T-cell (primary cell): ENCODE data around the gene HLA-DMB. TPM values are rescaled to one million over a fixed set of nuclear protein-coding genes. Genes with fewer than 3 reads are reported as not detected.

Source experiments
- ATAC-seq, 4 experiments: fragments of 200-7000 bp in 3 of 4; fragments of 150-1000 bp in 1 of 4; cut with Tn5 transposase; replicated peaks in 1 of 4; 1 replicate in 3 of 4; 2 replicates in 1 of 4; pipeline ENCODE4 v1.10.0; 2021; ENCODE audit warnings: moderate library complexity in 3 of 4, mild to moderate bottlenecking in 2 of 4, moderate number of reproducible peaks in 1 of 4
- CTCF ChIA-PET, 2 donors: fragments of 300-600 bp; sonication (Branson Sonifier 250); formaldehyde crosslinking; loops; one replicate each; lab custom pipeline; 2022; ENCODE audit warnings: antibody characterized with exemption in 2 of 2; lab: Charles Lee
- POLR2A ChIA-PET, 2 donors: fragments of 300-600 bp; sonication (Branson Sonifier 250); formaldehyde crosslinking; loops; one replicate each; lab custom pipeline; 2022; ENCODE audit warnings: antibody characterized with exemption in 2 of 2; lab: Charles Lee
- DNase-seq, 35 experiments: peaks; one replicate each; pipeline versions ENCODE4 v3.0.0 to v3.0.0-alpha.2; 2013 to 2023
- H3K27ac ChIP-seq: one replicate; pipeline ENCODE4 v1.5.1; 2013; ENCODE audit warnings: low read length
- H3K27me3 ChIP-seq, 2 experiments: replicated peaks in 1 of 2; 1 replicate in 1 of 2; 2 replicates in 1 of 2; pipeline versions ENCODE4 v1.6.1 to v1.7.0; 2013; ENCODE audit warnings: low read length in 1 of 2, mixed read lengths in 1 of 2; ENCODE audit not compliant: control insufficient read depth in 2 of 2, insufficient read depth in 2 of 2; ENCODE audit errors: extremely low read depth in 1 of 2
- H3K36me3 ChIP-seq, 2 donors: 1 replicate in 1 of 2; 2 replicates in 1 of 2; pipeline versions ENCODE4 v1.6.1 to v1.7.0; 2013; ENCODE audit warnings: low read length in 1 of 2; ENCODE audit not compliant: control insufficient read depth in 2 of 2, insufficient read depth in 1 of 2; ENCODE audit errors: extremely low read depth in 1 of 2
- H3K4me1 ChIP-seq, 2 experiments: 1 replicate in 1 of 2; 2 replicates in 1 of 2; pipeline versions ENCODE4 v1.6.1 to v1.7.0; 2013; ENCODE audit warnings: low read length in 2 of 2, mixed read lengths in 1 of 2; ENCODE audit not compliant: insufficient read depth in 2 of 2, control insufficient read depth in 1 of 2; ENCODE audit errors: extremely low read depth in 1 of 2
- H3K4me3 ChIP-seq, 2 donors: 1 replicate in 1 of 2; 2 replicates in 1 of 2; pipeline versions ENCODE4 v1.5.1 to v1.7.0; 2013; ENCODE audit warnings: mild to moderate bottlenecking in 2 of 2, low read length in 1 of 2, moderate library complexity in 1 of 2; ENCODE audit not compliant: control insufficient read depth in 1 of 2; ENCODE audit errors: extremely low read depth in 1 of 2
- H3K9me3 ChIP-seq: 2 replicates; pipeline ENCODE4 v1.7.0; 2013
- H3K27ac Mint-ChIP-seq, 2 donors: one replicate each; pipeline ENCODE4 v1.8.0; 2020 to 2021; ENCODE audit warnings: mild to moderate bottlenecking in 2 of 2, mixed read lengths in 2 of 2
- H3K27me3 Mint-ChIP-seq, 2 donors: one replicate each; pipeline ENCODE4 v1.8.0; 2021 to 2022; ENCODE audit warnings: mixed read lengths in 2 of 2
- H3K36me3 Mint-ChIP-seq: one replicate; pipeline ENCODE4 v1.8.0; 2021; ENCODE audit warnings: mixed read lengths
- H3K4me1 Mint-ChIP-seq, 3 donors: one replicate each; pipeline ENCODE4 v1.8.0; 2020 to 2022; ENCODE audit warnings: mixed read lengths in 3 of 3, mild to moderate bottlenecking in 1 of 3
- H3K4me3 Mint-ChIP-seq, 3 donors: one replicate each; pipeline ENCODE4 v1.8.0; 2020 to 2022; ENCODE audit warnings: mild to moderate bottlenecking in 3 of 3, mixed read lengths in 3 of 3, moderate library complexity in 3 of 3
- H3K9me3 Mint-ChIP-seq, 3 donors: one replicate each; pipeline ENCODE4 v1.8.0; 2020 to 2022; ENCODE audit warnings: mixed read lengths in 3 of 3
- WGBS: methylation state at CpG from one replicate; pipeline ENCODE4 v1.1.5; 2013; ENCODE audit warnings: missing lambda C conversion rate; ENCODE audit not compliant: insufficient coverage; 5-methylcytosine and 5-hydroxymethylcytosine counted together
- total RNA-seq, 35 experiments: library from RNA in 6 of 35; stranded (reverse) in 6 of 35; fragments of 120-200 nt in 1 of 35; gene quantifications; one replicate each; pipeline versions ENCODE4 v1.2.1 to v1.2.4 and lab custom pipeline; 2013 to 2026

Gene HLA-DMB
- total RNA-seq (10 to 100 TPM in 3 of 5 donors, 1 to 10 TPM in 2; 8.8 to 30.6 (median 10.6) TPM), total RNA-seq (lab: John Stamatoyannopoulos, UW) (0.57 to 38.8 (median 5.2) reads per million in 29 experiments)
- 19.2 TPM for total RNA-seq (2013)

DNA sequence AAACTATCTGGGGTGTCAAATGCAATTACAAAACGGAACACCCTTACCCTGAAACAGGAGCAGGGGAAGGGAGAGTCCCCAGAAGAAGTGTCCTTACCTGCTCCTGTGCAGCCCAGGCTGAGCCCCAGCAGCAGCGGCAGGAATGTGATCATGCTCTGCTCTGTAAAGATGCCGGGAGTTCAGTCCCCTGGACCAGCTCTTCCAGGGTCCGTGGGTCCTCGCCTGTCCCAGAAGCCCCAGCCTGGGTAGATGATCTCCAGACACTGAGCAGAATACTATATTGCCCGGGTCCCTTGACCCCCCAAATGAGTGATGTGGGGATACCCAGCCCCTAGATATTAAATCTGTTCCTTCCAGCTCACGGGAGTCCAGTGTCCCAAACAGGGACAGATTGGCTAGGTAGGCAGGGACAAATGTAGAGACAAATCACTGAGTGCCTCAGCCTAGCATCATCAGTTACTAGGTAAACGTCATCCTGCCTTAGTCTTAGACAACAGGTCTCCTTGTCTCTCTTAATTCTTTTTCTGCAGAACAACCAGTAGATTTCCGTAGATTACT lies at the start of gene HLA-DMB:
TSS of gene HLA-DMB (minus strand) at position 373 of the 558 bp plus-strand sequence. CDS start at position 152, 221 bp downstream.
- H3K27me3 ChIP-seq: no peaks in the 10 kb centered on the region
- POLR2A ChIA-PET: interaction anchor here (1.1 to 2.0 kb wide), 6 partner anchors 12 to 43 kb away, joined by 3 to 36 read pairs (median 6); partner anchors contain the start of genes BRD2 (in 1 of the 2) and HLA-DMA (in 1 of the 2)
- peak within 1 kb of the TSS; percentile 93 for H3K27ac ChIP-seq
- WGBS: 11% methylated on average over 5 of the region's 9 CpGs
- Mint-ChIP-seq H3K4me3 (peak within 1 kb of the TSS; percentile 76 to 90 (median 88)), H3K9me3 (no peaks in the 10 kb centered on the region), H3K27me3 (no peaks in the 10 kb centered on the region), H3K4me1 (peaks cover 57 to 72% (median 59%) of the 10 kb centered on the region in 3 donors), H3K36me3 (peaks cover 24% of the 10 kb centered on the region), H3K27ac (peak within 1 kb of the TSS; percentile 97 to 98)
- peaks cover 52 to 60% of the 10 kb centered on the region in 2 experiments for H3K4me1 ChIP-seq
- H3K4me3 ChIP-seq: peak within 1 kb of the TSS; percentile 69 to 94
- H3K9me3 ChIP-seq: no peaks in the 10 kb centered on the region
- ATAC-seq: peak; percentile 85 to 90 (median 87)
- CTCF ChIA-PET: interaction anchor here in 1 of 2 donors (0.5 to 3.6 kb wide), 12 partner anchors 8 to 153 kb away, joined by 3 to 80 read pairs (median 4); partner anchors contain the start of genes BRD2, HLA-DMA and TAP2
- peak in 33 of 35 experiments; percentile 19 to 89 (median 42) for DNase-seq
- peaks cover 0 to 11% of the 10 kb centered on the region in 2 donors for H3K36me3 ChIP-seq

DNA sequence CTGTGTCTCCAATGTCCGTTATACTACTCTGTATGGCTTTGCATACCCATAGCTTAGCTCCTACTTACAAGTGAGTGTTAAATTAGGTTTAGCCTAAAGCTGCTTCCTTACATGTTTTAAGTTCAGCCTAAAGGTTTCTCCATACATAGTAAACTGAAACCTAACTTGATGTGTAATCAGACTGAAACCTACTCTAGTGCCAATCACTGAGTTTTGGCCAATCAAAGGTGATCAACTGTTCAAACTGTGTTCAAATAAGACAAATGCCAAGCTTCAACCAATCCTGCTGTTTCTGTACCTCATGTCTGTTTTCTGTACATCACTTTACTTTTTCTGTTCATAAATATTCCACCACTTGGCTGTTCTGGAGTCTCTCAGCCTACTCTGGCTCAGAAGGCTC lies 48.5 kb upstream of the HLA-DMB start:
- ChIA-PET POLR2A (no interaction called here), CTCF (interaction anchor here in 1 of 2 donors (1.4 kb wide), 2 partner anchors 36 to 56 kb away, joined by 4 to 7 read pairs; partner anchors contain the start of gene HLA-DMA)
- ATAC-seq (no peak), DNase-seq (no peak)
- Histone ChIP-seq H3K4me3 (no peak overlapping the region), H3K36me3 (no peaks in the 10 kb centered on the region), H3K9me3 (no peaks in the 10 kb centered on the region), H3K4me1 (peaks cover 0 to 5% of the 10 kb centered on the region in 2 experiments), H3K27me3 (peaks cover 0 to 2% of the 10 kb centered on the region in 2 experiments), H3K27ac (no peak overlapping the region)
- Mint-ChIP-seq H3K4me1 (peaks cover 4 to 8% (median 6%) of the 10 kb centered on the region in 3 donors), H3K9me3 (no peaks in the 10 kb centered on the region), H3K27me3 (no peaks in the 10 kb centered on the region), H3K27ac (no peak overlapping the region), H3K36me3 (no peaks in the 10 kb centered on the region), H3K4me3 (no peak overlapping the region)
- no CpG with 5 or more reads among the region's 1 CpG for WGBS

DNA sequence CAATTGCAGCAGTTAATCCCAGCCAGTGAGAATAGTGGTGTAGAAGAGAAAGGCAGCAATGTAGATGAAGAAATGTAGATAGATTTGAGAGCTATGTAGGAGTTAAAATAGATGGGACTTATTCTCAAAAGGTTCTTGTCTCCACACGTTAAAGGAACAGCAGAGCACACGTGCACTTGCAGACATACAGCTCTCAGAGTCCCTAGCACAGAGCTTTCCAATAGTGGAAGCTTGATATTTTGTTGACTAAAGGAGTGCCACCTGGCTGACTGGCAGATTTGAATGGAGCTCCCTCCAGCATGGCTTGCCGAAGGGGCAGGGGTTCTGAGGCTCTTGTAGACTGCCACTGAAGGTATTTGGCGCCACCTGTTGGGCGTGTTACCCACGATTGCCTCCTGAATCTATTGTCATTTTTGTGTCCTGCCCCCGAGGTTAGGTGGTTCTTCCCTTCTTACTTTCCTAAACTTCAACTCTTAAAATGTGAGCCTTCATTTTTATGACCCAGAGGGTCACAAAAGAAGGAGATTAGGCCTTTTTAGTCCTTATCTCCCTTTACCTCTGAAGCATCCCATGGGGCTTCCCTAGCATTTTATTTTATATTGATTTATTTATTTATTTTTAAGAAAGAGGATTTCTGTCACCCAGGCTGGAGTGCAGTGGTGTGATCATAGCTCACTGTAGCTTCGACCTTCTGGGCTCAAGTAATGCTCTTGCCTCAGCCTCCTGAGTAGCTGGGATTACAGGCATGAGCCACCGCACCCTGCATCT lies 44.0 kb upstream of the HLA-DMB start:
- no peak overlapping the region for H3K4me3 ChIP-seq
- Mint-ChIP-seq H3K27ac (peak overlapping the region; percentile 50 to 83), H3K36me3 (peaks cover 11% of the 10 kb centered on the region), H3K27me3 (no peaks in the 10 kb centered on the region), H3K9me3 (no peaks in the 10 kb centered on the region), H3K4me1 (peaks cover 23 to 35% (median 26%) of the 10 kb centered on the region in 3 donors), H3K4me3 (no peak overlapping the region)
- DNase-seq (peak; percentile 70 to 95 (median 88)), ATAC-seq (peak; percentile 76 to 88 (median 86))
- H3K9me3 ChIP-seq: no peaks in the 10 kb centered on the region
- peaks cover 2 to 19% of the 10 kb centered on the region in 2 donors for H3K36me3 ChIP-seq
- H3K27ac ChIP-seq: no peak overlapping the region
- H3K4me1 ChIP-seq: peaks cover 0 to 9% of the 10 kb centered on the region in 2 experiments
- ChIA-PET CTCF (interaction anchor here (0.6 to 6.0 kb wide), 49 partner anchors 8 to 158 kb away, joined by 3 to 124 read pairs (median 5); partner anchors contain the start of genes HLA-DMA (in 2 of the 2), PSMB9 (in 2 of the 2), TAP1 (in 2 of the 2) and BRD2 (in 1 of the 2)), POLR2A (interaction anchor here (0.5 to 2.5 kb wide), 11 partner anchors 10 to 1252 kb away, joined by 3 to 17 read pairs (median 4); partner anchors contain the start of genes BRD2 (in 1 of the 2) and HMGA1 (in 1 of the 2))
- WGBS: 14% methylated on average over 7 of the region's 9 CpGs
- no peaks in the 10 kb centered on the region for H3K27me3 ChIP-seq

DNA sequence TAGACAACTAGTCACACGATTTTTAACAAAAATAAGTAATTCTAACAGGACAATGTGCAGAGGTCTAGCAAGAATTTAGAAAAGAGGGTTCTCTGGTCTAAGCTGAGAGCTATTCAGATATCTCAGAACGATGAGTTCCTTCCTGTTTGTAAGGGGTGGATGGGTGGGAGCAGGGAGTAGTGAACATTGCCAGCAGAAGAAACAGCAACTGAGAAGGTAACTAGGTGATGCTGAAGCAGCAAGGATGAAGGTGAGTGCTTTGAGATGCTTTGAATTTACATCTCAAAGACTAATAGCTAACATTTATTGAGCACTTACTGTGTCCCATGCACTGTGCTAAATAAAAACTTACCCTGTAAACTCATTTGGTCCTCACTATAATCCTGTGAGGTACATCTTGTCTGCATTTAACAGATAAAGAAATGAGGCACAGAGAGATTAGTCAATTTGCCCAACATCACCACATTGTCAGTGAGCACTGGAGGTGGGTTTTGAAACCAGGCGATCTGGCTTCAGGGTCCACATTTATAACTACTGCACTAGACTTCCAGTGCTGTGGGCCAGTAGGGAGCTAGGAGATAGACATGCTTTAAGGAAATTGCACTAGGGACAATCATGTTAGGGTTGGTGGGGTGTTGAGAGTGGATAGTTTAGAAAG lies 43.3 kb upstream of the HLA-DMB start:
- no peak overlapping the region for H3K4me3 ChIP-seq
- 33% methylated on average over 1 of the region's 3 CpGs for WGBS
- DNase-seq (no peak), ATAC-seq (peak; percentile 2 to 28 (median 16))
- Mint-ChIP-seq H3K4me1 (peaks cover 27 to 39% (median 29%) of the 10 kb centered on the region in 3 donors), H3K9me3 (no peaks in the 10 kb centered on the region), H3K4me3 (no peak overlapping the region), H3K27ac (peak overlapping the region; percentile 50 to 83), H3K27me3 (no peaks in the 10 kb centered on the region), H3K36me3 (peaks cover 17% of the 10 kb centered on the region)
- H3K27me3 ChIP-seq: no peaks in the 10 kb centered on the region
- POLR2A ChIA-PET: interaction anchor here (0.5 to 2.5 kb wide), 9 partner anchors 11 to 146 kb away, joined by 3 to 17 read pairs (median 5); partner anchors contain the start of gene BRD2 (in 1 of the 2)
- CTCF ChIA-PET: interaction anchor here (0.6 to 6.0 kb wide), 50 partner anchors 7 to 158 kb away, joined by 3 to 124 read pairs (median 4); partner anchors contain the start of genes HLA-DMA (in 2 of the 2), PSMB9 (in 2 of the 2), TAP1 (in 2 of the 2) and BRD2 (in 1 of the 2)
- peaks cover 2 to 26% of the 10 kb centered on the region in 2 donors for H3K36me3 ChIP-seq
- no peak overlapping the region for H3K27ac ChIP-seq
- H3K9me3 ChIP-seq: no peaks in the 10 kb centered on the region
- H3K4me1 ChIP-seq: peaks cover 0 to 9% of the 10 kb centered on the region in 2 experiments

DNA sequence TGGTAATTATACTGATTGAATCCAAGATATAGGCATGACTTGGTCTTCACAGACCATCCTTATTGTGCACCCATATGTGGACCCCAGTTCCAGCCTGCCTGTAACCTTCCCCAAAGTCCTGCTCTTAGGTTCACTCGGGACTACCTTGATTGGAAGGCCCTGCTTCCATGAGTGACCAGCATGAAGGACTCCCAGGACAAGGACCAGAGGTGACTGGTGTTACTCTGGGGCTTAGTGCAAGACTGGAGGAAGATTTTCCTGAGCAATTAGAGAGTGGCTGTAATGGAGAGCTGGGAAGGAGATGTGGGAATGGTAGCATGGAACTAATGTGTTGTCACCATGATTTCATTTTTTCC lies 42.6 kb upstream of the HLA-DMB start:
- ATAC-seq (no peak), DNase-seq (no peak)
- no peak overlapping the region for H3K27ac ChIP-seq
- H3K9me3 Mint-ChIP-seq: no peaks in the 10 kb centered on the region
- POLR2A ChIA-PET: interaction anchor here in 1 of 2 donors (0.6 to 2.5 kb wide), 4 partner anchors 12 to 145 kb away, joined by 3 to 17 read pairs (median 4); no protein-coding TSS in a partner anchor
- H3K9me3 ChIP-seq: no peaks in the 10 kb centered on the region
- peak overlapping the region; percentile 50 to 83 for H3K27ac Mint-ChIP-seq
- 100% methylated on average over 1 of the region's 1 CpG for WGBS
- peaks cover 23% of the 10 kb centered on the region for H3K36me3 Mint-ChIP-seq
- H3K4me1 ChIP-seq: peaks cover 0 to 12% of the 10 kb centered on the region in 2 experiments
- H3K27me3 Mint-ChIP-seq: no peaks in the 10 kb centered on the region
- CTCF ChIA-PET: interaction anchor here (0.9 to 6.0 kb wide), 14 partner anchors 8 to 138 kb away, joined by 3 to 124 read pairs (median 14); partner anchors contain the start of genes HLA-DMA (in 2 of the 2), BRD2 (in 1 of the 2) and HLA-DMB (in 1 of the 2)
- no peaks in the 10 kb centered on the region for H3K27me3 ChIP-seq
- peaks cover 27 to 44% (median 35%) of the 10 kb centered on the region in 3 donors for H3K4me1 Mint-ChIP-seq
- H3K36me3 ChIP-seq: peaks cover 2 to 33% of the 10 kb centered on the region in 2 donors
- H3K4me3 Mint-ChIP-seq: no peak overlapping the region
- H3K4me3 ChIP-seq: no peak overlapping the region
